GM10847 (cell line): ENCODE data around the gene USF3.

Experiments used
- POLR2A ChIP-seq: IDR thresholded peaks from 2 replicates; pipeline ENCODE4 v1.6.1; 2011; ENCODE audit not compliant: insufficient read length; ENCODE audit errors: extremely low read depth

The USF3 gene

GRCh38 chr3:113678773-113679172 lies 17.7 kb downstream of the USF3 start:
- no peak for TF ChIP-seq POLR2A

GRCh38 chr3:113677737-113678136 lies 18.7 kb downstream of the USF3 start:
- TF ChIP-seq POLR2A, result no peak

GRCh38 chr3:113676261-113676660 lies 20.2 kb downstream of the USF3 start:
- no peak for TF ChIP-seq POLR2A

- TF ChIP-seq POLR2A, result no peak
Observed at GRCh38 chr3:113673593-113673992, 22.8 kb downstream of the USF3 start.

GRCh38 chr3:113668015-113668414 lies 28.4 kb downstream of the USF3 start:
- TF ChIP-seq POLR2A, result no peak

- no peak for TF ChIP-seq POLR2A
Observed at GRCh38 chr3:113664523-113665094, 31.8 kb downstream of the USF3 start.

GRCh38 chr3:113663761-113664160 lies 32.7 kb downstream of the USF3 start:
- TF ChIP-seq POLR2A, result no peak

- no peak for TF ChIP-seq POLR2A
Observed at GRCh38 chr3:113663324-113663750, 33.1 kb downstream of the USF3 start.

- TF ChIP-seq POLR2A, result no peak
Observed at GRCh38 chr3:113662824-113663223, 33.6 kb downstream of the USF3 start.

- TF ChIP-seq POLR2A, result no peak
Observed at GRCh38 chr3:113660896-113661295, 35.5 kb downstream of the USF3 start.

- TF ChIP-seq POLR2A, result no peak
Observed at GRCh38 chr3:113660458-113660857, 36.0 kb downstream of the USF3 start.

- TF ChIP-seq POLR2A, result no peak
Observed at GRCh38 chr3:113659996-113660395, 36.4 kb downstream of the USF3 start.

GRCh38 chr3:113659101-113659541 lies 37.3 kb downstream of the USF3 start:
- no peak for TF ChIP-seq POLR2A

GRCh38 chr3:113658107-113658506 lies 38.3 kb downstream of the USF3 start:
- TF ChIP-seq POLR2A, result no peak

- no peak for TF ChIP-seq POLR2A
Observed at GRCh38 chr3:113654851-113655250, 41.6 kb downstream of the USF3 start.

- no peak for TF ChIP-seq POLR2A
Observed at GRCh38 chr3:113654310-113654709, 42.1 kb downstream of the USF3 start.

- no peak for TF ChIP-seq POLR2A
Observed at GRCh38 chr3:113649174-113649845, 47.1 kb downstream of the USF3 start.

- TF ChIP-seq POLR2A, result no peak
Observed at GRCh38 chr3:113648524-113648923, 47.9 kb downstream of the USF3 start.

GRCh38 chr3:113643583-113643982 lies 52.9 kb downstream of the USF3 start:
- TF ChIP-seq POLR2A, result no peak
